ENCODE results near the gene PINK1. TPM values are rescaled to one million over a fixed set of nuclear protein-coding genes. Genes with fewer than 3 reads are reported as not detected.

The PINK1 gene
- total RNA-seq, 1 experiment from 2014 or later: 17.0 TPM

DNA sequence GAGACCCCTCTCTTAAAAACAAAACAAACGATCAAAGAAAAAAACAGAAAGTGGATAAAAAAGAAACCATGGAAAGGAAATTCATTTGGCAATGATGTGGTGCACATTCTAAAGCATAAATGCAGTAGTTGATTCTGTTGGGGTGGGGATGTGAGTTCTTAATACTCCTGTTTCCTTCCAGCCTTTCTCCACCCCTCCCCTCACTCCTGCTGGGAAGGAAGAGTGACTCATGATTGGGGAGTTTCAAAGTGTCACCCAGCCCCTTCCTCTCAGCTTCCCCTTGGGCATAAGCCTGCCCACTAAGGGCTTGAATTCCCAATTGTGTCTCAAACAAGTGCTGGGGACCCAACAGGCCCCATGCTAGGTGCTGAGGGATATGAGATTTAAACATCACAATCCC is 6.7 kb upstream of the PINK1 start:
- H2BK20ac ChIP-seq (ENCODE audit: low read depth, low read length, poor library complexity, severe bottlenecking): no peak overlapping the region
- H3K4me1 ChIP-seq (ENCODE audit: insufficient read depth, low read length): peaks cover 6% of the 10 kb centered on the region; the same call in 1 of the 2 replicates
- H3K4ac ChIP-seq (ENCODE audit: low read depth, low read length): no peak overlapping the region
- H3K27me3 ChIP-seq (ENCODE audit: insufficient read depth, low read length): no peaks in the 10 kb centered on the region
- H3K56ac ChIP-seq (ENCODE audit: insufficient read length, low read depth, low read length): no peak overlapping the region
- H3K18ac ChIP-seq (ENCODE audit: insufficient read length, low read depth, low read length): no peak overlapping the region
- Mint-ChIP-seq H3K36me3 (ENCODE audit: insufficient read depth in 1 of 3, low read depth in 3 of 3) (peaks cover 0 to 27% (median 19%) of the 10 kb centered on the region in 3 experiments; a peak in 6 of 7 replicates), H3K4me3 (no peak overlapping the region), H3K4me1 (peaks cover 39 to 40% of the 10 kb centered on the region in 2 experiments), H3K27me3 (ENCODE audit: low read depth) (no peaks in the 10 kb centered on the region; the same call in 1 of the 2 replicates), H3K9me3 (peaks cover 24 to 29% of the 10 kb centered on the region in 2 experiments), H3K27ac (peak overlapping the region in 1 of 3 experiments; percentile 48; a peak in 3 of 7 replicates)
- H4K5ac ChIP-seq (ENCODE audit: insufficient read length, low read depth, low read length): no peak overlapping the region
- peak overlapping the region; percentile 92 for H2AK5ac ChIP-seq (ENCODE audit: insufficient read length, low read length)
- no peaks in the 10 kb centered on the region for H3K79me1 ChIP-seq (ENCODE audit: insufficient read depth, low read depth, low read length, poor library complexity, severe bottlenecking)
- no peaks in the 10 kb centered on the region for H3K23me2 ChIP-seq (ENCODE audit: insufficient read length, low read depth, low read length, poor library complexity, severe bottlenecking)
- H3K79me2 ChIP-seq (ENCODE audit: insufficient read depth, low read length): no peaks in the 10 kb centered on the region
- no peak overlapping the region for H3K27ac ChIP-seq (ENCODE audit: insufficient read length, low read depth, low read length)
- H4K91ac ChIP-seq (ENCODE audit: insufficient read length, low read depth, low read length): peak overlapping the region; percentile 45
- H3K9ac ChIP-seq (ENCODE audit: extremely low read depth, insufficient read length, low read length): no peak overlapping the region
- H3K9me3 ChIP-seq (ENCODE audit: control insufficient read depth, low read depth, low read length): peaks cover 12% of the 10 kb centered on the region
- no peak overlapping the region for H3K23ac ChIP-seq (ENCODE audit: insufficient read length, low read depth, low read length)
- no peak overlapping the region for H2AFZ ChIP-seq (ENCODE audit: low read length)
- peak overlapping the region; percentile 87 for H2BK12ac ChIP-seq (ENCODE audit: insufficient read length, low read depth, low read length)
- H2BK5ac ChIP-seq (ENCODE audit: insufficient read length, low read length): no peak overlapping the region
- H3T11ph ChIP-seq (ENCODE audit: low read length): no peak overlapping the region
- TF ChIP-seq, protein P1, sequence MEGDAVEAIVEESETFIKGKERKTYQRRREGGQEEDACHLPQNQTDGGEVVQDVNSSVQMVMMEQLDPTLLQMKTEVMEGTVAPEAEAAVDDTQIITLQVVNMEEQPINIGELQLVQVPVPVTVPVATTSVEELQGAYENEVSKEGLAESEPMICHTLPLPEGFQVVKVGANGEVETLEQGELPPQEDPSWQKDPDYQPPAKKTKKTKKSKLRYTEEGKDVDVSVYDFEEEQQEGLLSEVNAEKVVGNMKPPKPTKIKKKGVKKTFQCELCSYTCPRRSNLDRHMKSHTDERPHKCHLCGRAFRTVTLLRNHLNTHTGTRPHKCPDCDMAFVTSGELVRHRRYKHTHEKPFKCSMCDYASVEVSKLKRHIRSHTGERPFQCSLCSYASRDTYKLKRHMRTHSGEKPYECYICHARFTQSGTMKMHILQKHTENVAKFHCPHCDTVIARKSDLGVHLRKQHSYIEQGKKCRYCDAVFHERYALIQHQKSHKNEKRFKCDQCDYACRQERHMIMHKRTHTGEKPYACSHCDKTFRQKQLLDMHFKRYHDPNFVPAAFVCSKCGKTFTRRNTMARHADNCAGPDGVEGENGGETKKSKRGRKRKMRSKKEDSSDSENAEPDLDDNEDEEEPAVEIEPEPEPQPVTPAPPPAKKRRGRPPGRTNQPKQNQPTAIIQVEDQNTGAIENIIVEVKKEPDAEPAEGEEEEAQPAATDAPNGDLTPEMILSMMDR (conservative IDR thresholded peaks at IDR 0.05): no peak
- no peak overlapping the region for H3K4me2 ChIP-seq (ENCODE audit: insufficient read depth, insufficient read length, low read length)
- no peak overlapping the region; the same call in 1 of the 2 replicates for H2BK15ac ChIP-seq (ENCODE audit: low read depth, low read length)
- H4K20me1 ChIP-seq (ENCODE audit: control insufficient read depth, insufficient read depth, insufficient read length): no peaks in the 10 kb centered on the region
- no peak overlapping the region for H3K14ac ChIP-seq (ENCODE audit: insufficient read depth, low read length)
- H4K8ac ChIP-seq (replicated peaks; ENCODE audit: insufficient read length, low read depth, low read length): no peak overlapping the region
- DNase-seq: no peak
- H2BK120ac ChIP-seq (ENCODE audit: low read depth, low read length, poor library complexity, severe bottlenecking): no peak overlapping the region
- WGBS (ENCODE audit: extremely low coverage, insufficient read length, low lambda C conversion rate): no CpG with 5 or more reads among the region's 1 CpG
